Esophagus squamous epithelium (tissue), 4 donors: ENCODE results near the gene GALNT13.

Experiments used
- POLR2A ChIP-seq, 4 donors: fragments of 450-650 bp; IDR thresholded peaks; one replicate each; pipeline ENCODE4 v1.6.1; 2017; ENCODE audit warnings: antibody characterized with exemption in 4 of 4, mild to moderate bottlenecking in 4 of 4, moderate library complexity in 3 of 4
- TF ChIP-seq, protein P1 (sequence below), 6 experiments: fragments of 450-650 bp in 4 of 6; fragments of 200-600 bp in 2 of 6; sonication (generic) in 2 of 6; IDR thresholded peaks; one replicate each; pipeline ENCODE4 v1.5.1; 2016 to 2019; ENCODE audit warnings: antibody characterized with exemption in 6 of 6, mild to moderate bottlenecking in 4 of 6, moderate library complexity in 4 of 6

DNA sequence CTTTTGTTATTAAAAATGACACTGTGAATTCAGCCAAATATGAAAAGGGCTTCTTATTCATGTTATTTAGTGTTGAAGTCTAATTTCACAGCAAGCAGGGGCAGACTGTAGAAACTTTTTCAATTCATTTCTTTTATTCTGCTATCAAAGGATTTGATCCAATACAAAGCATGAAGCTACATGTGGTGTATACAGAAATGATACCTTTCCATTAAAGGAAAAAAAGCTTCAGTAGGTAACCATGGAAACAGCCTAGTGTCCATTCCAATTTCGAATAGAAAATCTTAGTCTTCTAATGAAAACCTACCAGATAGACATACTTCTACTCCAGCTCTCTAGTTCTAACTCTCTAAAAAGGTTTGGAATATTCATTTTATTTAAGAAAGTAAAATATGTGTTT, 550.5 kb downstream of the GALNT13 start:
- TF ChIP-seq, protein P1, sequence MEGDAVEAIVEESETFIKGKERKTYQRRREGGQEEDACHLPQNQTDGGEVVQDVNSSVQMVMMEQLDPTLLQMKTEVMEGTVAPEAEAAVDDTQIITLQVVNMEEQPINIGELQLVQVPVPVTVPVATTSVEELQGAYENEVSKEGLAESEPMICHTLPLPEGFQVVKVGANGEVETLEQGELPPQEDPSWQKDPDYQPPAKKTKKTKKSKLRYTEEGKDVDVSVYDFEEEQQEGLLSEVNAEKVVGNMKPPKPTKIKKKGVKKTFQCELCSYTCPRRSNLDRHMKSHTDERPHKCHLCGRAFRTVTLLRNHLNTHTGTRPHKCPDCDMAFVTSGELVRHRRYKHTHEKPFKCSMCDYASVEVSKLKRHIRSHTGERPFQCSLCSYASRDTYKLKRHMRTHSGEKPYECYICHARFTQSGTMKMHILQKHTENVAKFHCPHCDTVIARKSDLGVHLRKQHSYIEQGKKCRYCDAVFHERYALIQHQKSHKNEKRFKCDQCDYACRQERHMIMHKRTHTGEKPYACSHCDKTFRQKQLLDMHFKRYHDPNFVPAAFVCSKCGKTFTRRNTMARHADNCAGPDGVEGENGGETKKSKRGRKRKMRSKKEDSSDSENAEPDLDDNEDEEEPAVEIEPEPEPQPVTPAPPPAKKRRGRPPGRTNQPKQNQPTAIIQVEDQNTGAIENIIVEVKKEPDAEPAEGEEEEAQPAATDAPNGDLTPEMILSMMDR (IDR thresholded peaks at IDR 0.05) = no peak
- TF ChIP-seq POLR2A (IDR thresholded peaks at IDR 0.05) = no peak
